Inflammatory macrophage treated with lipopolysaccharide for 4 hours (primary cell): ENCODE measurements around the gene SLC13A2.
A peak's percentile ranks its signal among the peaks of the same experiment; 100 is the strongest.
"Not testable (repeated sequence)": the region's sequence is repeated elsewhere in the genome, so short reads cannot be mapped to it uniquely, and the experiment has no call there.

ENCODE experiments used
- DNase-seq: peaks from one replicate; pipeline ENCODE4 v3.0.0-alpha.2; 2020

The SLC13A2 gene

GRCh38 chr17:28473542-28473941, at the start of gene SLC13A2:
Gene SLC13A2 (plus strand): TSS chr17:28473644. CDS start chr17:28473713, 69 bp downstream.
- DNase-seq = no peak

- DNase-seq = no peak
Observed at GRCh38 chr17:28425206-28425605, 48.2 kb upstream of the SLC13A2 start.

GRCh38 chr17:28426081-28426519, 47.3 kb upstream of the SLC13A2 start:
- peak; percentile 13 for DNase-seq

GRCh38 chr17:28427371-28427770, 46.1 kb upstream of the SLC13A2 start:
- no peak for DNase-seq

GRCh38 chr17:28427982-28428381, 45.5 kb upstream of the SLC13A2 start:
- DNase-seq = not testable (repeated sequence)

GRCh38 chr17:28433721-28434120, 39.7 kb upstream of the SLC13A2 start:
- peak; percentile 35 for DNase-seq

GRCh38 chr17:28434326-28434725, 39.1 kb upstream of the SLC13A2 start:
- not testable (repeated sequence) for DNase-seq

GRCh38 chr17:28443901-28444638, 29.4 kb upstream of the SLC13A2 start:
- DNase-seq = no peak

- DNase-seq = no peak
Observed at GRCh38 chr17:28446716-28447395, 26.6 kb upstream of the SLC13A2 start.

- DNase-seq = no peak
Observed at GRCh38 chr17:28447396-28447760, 26.1 kb upstream of the SLC13A2 start.

GRCh38 chr17:28449859-28450258, 23.6 kb upstream of the SLC13A2 start:
- DNase-seq = no peak

- DNase-seq = no peak
Observed at GRCh38 chr17:28457890-28458289, 15.6 kb upstream of the SLC13A2 start.

GRCh38 chr17:28458881-28459280, 14.6 kb upstream of the SLC13A2 start:
- DNase-seq = not testable (repeated sequence)

- DNase-seq = no peak
Observed at GRCh38 chr17:28460901-28461300, 12.5 kb upstream of the SLC13A2 start.

GRCh38 chr17:28466001-28466400, 7.4 kb upstream of the SLC13A2 start:
- no peak for DNase-seq

GRCh38 chr17:28466521-28467048, 6.9 kb upstream of the SLC13A2 start:
- DNase-seq = no peak

GRCh38 chr17:28467456-28468025, 5.9 kb upstream of the SLC13A2 start:
- peak; percentile 70 for DNase-seq

- peak; percentile 18 for DNase-seq
Observed at GRCh38 chr17:28468033-28468735, 5.3 kb upstream of the SLC13A2 start.

- DNase-seq = peak; percentile 27
Observed at GRCh38 chr17:28468781-28469180, 4.7 kb upstream of the SLC13A2 start.

GRCh38 chr17:28469376-28469775, 4.1 kb upstream of the SLC13A2 start:
- no peak for DNase-seq

GRCh38 chr17:28470266-28470913, 3.1 kb upstream of the SLC13A2 start:
- DNase-seq = no peak

- no peak for DNase-seq
Observed at GRCh38 chr17:28470914-28471366, 2.5 kb upstream of the SLC13A2 start.
